HG03045 (cell line): ENCODE measurements around the gene PAX3.

Experiments used
- ATAC-seq: cut with Tn5 transposase; IDR thresholded peaks from one replicate; pipeline ENCODE4 v1.9.1; 2021; ENCODE audit warnings: mild to moderate bottlenecking, moderate library complexity; ENCODE audit not compliant: unreplicated experiment

PAX3 gene

DNA sequence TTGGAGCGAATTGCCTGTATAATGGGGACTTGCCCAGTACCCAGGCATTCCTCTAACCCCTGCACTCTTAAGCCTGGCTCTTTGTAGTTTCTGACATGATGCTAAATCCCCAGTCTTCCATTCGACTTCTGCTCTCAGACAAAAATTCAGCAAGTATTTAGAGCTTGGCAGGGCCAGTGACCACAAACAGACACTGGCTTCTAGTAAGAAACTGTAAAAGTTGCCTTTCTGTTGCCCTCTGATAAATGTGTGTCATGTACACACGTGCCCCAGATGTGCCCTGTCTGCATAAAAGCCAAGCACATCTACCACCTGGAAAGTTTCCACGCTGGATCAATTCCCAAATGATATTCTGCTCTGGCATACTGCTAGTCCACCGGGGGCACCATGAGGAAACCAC is 18.0 kb downstream of the PAX3 start:
- no peak for ATAC-seq

- ATAC-seq = no peak
These were observed 26.3 kb downstream of the PAX3 start for GRCh38 chr2:222272446-222273015.

DNA sequence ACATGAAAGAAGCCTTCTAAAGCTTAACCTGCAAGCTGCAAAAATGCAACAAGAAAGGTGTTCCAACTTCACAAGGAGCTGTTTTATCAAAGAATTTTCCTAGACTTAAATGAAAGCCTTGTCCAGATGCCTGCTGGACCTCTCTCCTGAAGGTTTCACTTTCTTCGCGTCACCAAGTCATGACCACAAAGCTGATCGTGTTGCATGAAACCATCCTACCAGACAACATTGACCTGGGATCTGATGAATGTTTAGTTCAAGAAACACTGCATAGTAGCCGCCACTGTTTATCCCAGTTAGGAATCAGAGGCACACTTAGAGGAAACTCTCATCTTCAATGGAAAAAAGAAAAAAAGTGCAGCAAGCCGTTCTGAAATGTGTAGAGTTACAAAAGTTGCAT is 26.9 kb downstream of the PAX3 start:
- ATAC-seq = no peak

GRCh38 chr2:222270396-222270795 is 28.4 kb downstream of the PAX3 start:
- no peak for ATAC-seq

GRCh38 chr2:222269132-222269531 is 29.7 kb downstream of the PAX3 start:
- ATAC-seq = no peak

DNA sequence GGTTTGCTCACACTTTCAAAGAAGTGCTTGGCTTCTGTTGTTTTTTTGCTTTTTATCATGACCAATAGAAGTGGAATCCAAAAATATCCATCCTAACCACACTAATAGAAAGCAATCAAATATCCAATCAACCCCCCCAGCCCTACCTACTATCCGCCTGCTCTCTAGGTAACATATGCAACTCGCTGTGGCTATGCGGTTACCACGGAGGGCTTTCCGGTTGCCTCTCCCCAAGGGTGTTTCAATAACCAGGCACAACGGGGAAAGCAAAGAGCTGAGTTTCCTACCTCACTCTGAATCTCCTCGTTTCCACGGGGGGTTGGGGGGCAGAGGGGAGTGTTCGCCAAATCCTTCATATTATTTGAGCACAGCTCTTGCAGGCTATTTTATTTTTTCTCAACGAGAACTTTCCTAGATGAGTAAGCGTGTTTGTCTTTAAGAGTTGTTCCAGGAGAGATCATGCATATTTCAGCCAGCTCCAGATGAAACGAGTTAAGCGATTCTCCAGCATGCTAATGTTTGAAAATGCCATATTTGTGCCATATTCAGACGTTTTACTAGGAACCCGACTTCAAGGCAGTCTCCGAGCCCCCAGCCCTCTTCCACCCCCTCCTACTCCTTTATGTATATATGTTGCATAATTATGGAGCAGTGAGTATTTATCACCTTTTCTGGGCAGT is 30.3 kb downstream of the PAX3 start:
- ATAC-seq = no peak

GRCh38 chr2:222264791-222265320 is 33.9 kb downstream of the PAX3 start:
- ATAC-seq = no peak

DNA sequence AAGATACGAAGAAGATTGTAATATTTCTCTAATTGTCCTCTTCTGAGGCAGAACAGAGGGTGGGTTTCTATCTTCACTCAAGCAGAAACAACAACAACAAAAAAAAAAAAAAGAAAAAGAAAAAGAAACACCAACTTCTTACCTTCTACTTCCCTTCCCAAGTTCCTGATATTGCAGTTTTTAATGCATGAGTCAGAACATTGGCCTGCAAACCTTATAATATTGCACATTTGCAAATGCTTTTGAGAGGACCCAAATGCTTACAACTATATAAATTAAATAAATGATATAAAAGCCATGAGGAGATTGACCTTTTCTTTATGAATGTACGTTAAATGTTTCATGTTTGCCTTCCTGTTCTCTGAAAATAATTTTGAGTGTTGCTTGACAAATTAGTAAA is 37.3 kb downstream of the PAX3 start:
- ATAC-seq = no peak

DNA sequence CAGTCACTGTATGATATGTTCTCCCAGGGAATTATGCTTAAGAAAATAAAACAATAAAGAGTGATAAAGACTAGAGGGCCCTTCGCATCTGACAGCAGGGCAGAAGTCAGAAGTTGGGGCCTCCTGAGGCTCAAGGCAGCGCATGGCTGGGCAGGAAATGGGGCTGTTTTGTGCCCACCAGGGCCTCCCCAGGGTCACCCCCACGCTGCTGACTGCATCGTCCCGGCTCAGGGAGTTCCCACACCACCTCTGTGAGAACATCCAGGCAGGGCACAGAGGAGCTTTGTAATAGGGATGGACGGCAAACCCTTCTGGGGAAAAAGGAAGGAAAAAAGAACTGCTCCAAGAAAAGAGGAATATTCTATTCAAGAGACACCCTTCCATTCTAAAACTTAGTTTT is 41.2 kb downstream of the PAX3 start:
- no peak for ATAC-seq

DNA sequence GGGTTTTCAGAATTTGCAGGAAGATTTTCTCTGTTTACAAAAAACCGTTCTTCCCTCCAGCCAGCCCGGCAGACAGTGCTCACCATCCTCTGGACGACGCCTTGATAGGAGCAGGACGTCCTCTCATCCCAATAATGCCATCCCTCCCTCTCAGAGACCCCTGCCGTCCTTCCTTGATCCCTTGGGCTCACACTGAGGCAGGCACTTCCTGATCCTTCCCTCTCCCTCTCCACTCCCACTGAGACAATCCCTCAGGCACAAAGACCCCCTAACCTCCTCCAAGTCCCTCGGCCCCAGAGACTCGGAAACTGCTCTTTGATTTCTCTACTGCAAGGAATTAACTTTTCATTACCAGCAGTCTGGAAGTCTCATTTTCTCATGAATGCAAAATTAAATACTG is 42.5 kb downstream of the PAX3 start:
- no peak for ATAC-seq

GRCh38 chr2:222255090-222255489 is 43.7 kb downstream of the PAX3 start:
- no peak for ATAC-seq

DNA sequence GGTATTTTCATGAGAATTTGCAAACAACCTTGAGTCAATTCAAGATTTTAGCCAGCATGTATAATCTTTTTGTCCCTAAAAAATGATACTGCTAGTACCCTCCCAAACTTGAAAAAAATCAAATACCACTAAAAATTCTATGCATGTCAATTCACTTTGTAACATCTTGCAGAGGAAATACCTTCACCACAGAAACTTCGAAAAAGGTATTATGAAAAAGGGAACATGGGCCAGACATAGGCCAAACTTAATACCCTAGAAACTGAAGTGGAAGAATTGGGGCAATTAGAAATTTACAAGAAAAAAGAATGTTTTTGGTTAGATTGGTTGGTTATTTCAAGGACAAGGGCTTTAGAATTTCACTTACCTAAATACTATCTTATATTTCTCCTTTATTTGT is 48.5 kb downstream of the PAX3 start:
- ATAC-seq = no peak

GRCh38 chr2:222249444-222249843 is 49.4 kb downstream of the PAX3 start:
- ATAC-seq = no peak

- no peak for ATAC-seq
These were observed 50.0 kb downstream of the PAX3 start for GRCh38 chr2:222248818-222249217.

DNA sequence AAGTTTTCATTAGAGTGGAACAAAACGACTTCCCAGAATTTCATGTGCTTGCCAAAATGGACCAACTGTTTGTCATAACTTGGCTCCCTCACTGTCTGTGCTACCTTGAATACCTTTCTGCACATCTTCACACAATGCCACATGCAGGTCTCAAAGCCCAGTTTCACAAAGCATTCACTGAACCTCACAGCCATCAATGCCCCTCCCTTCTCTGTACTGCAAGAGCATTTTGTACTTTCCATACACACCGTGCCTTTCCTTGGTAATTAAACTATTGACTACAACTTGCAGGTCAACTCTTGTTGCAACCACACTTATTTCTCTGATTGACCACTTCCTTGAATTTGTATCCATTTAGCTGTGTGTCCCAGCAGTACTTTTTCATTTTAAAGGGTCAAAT is 50.5 kb downstream of the PAX3 start:
- no peak for ATAC-seq

- no peak for ATAC-seq
These were observed 56.3 kb downstream of the PAX3 start for GRCh38 chr2:222242532-222242931.

GRCh38 chr2:222241128-222241870 is 57.5 kb downstream of the PAX3 start:
- no peak for ATAC-seq

GRCh38 chr2:222240676-222241049 is 58.1 kb downstream of the PAX3 start:
- ATAC-seq = no peak

DNA sequence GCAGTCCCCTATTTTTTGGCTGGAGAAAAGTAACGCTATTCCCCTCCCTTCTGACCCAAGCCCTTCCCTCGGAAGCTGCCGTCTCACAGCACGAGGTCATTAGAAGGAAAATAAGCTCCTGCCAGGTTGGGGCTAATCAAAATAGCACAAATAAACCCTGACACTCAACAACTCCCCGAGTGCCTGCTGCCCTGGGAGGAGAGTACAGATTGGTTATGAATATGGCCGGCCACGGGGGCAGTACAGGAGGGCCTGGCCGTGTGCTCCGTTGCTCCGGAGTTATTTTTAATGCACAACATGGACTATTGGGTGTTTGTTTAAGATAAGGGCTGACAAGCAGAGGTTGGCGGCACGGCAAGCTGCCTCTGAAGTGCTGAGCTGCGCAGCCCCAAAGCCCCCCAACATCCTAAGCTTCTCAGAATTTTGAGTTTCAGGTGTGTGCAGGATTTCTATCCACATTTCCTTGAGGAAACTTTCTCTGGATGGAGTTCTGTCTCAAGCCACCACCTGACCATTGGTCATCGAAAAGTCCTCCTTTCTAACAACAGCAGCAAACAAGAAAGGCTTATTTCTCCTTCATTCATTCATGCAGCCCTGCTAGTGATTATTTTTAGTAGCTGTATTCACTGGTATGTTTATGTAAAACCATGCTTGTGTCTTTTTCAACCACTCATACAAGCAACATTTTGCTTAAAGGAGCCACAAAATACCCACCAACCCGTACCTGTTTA is 58.7 kb downstream of the PAX3 start:
- ATAC-seq = no peak

DNA sequence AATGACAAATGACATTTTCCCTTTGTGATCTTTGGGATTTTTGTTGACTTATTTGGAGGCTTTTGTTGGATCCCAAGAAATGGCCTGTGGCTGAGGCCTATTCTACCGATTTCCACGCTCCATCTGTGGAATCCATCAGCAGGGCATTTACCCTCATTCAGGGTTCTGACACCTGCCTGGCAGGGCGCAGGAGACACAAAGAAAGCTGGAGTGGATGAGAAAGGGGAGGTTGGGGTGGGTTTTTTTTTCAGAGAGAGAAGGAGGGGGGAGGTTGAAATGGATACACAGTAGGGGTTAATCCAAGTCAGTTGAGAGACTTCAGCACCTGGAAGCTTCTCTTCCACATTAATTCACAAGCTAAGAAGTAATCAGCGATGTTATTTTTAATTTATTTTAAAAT is 59.7 kb downstream of the PAX3 start:
- ATAC-seq = no peak

DNA sequence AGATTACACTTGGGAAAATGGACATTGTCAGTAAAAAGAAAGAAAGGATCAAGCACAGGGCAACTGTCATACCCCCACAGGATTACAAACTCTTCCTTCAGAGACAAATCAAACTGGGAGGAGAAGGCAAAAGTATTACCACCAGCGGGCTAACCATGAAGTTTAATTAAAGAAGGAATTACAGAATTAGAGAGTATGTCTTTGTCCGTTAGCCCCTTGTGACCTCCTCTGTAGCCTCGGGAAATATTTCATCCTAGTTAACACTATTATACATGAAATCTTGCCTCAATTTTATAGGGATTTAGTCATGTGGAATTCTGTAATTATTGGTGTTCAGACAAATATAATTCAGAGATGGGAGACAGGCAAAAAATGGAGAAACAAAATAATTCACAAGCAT is 60.7 kb downstream of the PAX3 start:
- ATAC-seq = no peak

- ATAC-seq = no peak
These were observed 66.0 kb downstream of the PAX3 start for GRCh38 chr2:222232839-222233238.
